Measurements from ENCODE around the gene PDZD8. TPM values are rescaled to one million over a fixed set of nuclear protein-coding genes. Genes with fewer than 3 reads are reported as not detected.

PDZD8 gene
- total and polyA plus RNA-seq, 9 donors, result 9.0 to 19.4 (median 14.7) TPM

DNA sequence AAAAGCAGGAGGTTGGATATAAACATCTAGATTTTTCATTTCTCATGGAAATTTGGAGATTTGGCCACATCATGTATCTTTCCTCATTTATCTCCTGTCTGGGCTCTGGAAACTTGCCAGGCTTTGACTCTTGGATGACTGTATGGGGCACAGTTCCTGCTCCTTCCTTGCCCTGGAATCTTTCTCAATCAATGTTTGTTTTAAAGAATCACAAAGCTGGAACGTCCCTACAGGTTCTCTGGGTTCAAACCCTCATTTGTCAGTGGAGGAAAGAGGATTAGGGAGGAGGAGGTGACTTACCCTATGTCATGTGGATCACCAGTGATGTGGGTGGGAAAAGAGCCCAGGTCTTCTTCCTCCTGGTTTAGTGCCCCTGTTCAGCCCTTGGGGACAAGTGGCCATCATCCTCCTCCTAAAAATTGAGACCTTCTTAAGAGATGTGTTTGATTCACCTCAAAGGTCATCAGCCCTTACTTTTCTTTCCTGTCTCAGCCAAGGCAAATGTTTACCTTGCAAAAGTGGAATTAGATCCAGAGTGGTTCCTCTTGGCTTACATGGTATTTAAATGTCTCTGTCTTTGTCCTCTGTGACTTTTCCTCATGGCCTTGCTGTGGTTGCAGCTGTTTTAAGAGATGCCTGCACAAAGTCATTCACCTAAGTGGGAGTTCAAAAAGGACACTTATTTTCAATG, 38.8 kb upstream of the PDZD8 start:
- no peaks in the 10 kb centered on the region for H3K4me1 ChIP-seq (ENCODE audit: control insufficient read depth, insufficient read depth, low read length)
- no peak overlapping the region for H3K4me3 ChIP-seq (ENCODE audit: low read length)
- H3K27ac ChIP-seq (ENCODE audit: low read length), result no peak overlapping the region
- H3K36me3 ChIP-seq (ENCODE audit: control insufficient read depth, insufficient read depth, low read length), result no peaks in the 10 kb centered on the region
- DNase-seq, result no peak
- WGBS (ENCODE audit: insufficient coverage), result no CpG with 5 or more reads among the region's 1 CpG
- no peaks in the 10 kb centered on the region for H3K27me3 ChIP-seq (ENCODE audit: control insufficient read depth, insufficient read depth, low read length)
- H3K9me3 ChIP-seq (replicated peaks; ENCODE audit: control insufficient read depth, low read depth, low read length), result no peaks in the 10 kb centered on the region

DNA sequence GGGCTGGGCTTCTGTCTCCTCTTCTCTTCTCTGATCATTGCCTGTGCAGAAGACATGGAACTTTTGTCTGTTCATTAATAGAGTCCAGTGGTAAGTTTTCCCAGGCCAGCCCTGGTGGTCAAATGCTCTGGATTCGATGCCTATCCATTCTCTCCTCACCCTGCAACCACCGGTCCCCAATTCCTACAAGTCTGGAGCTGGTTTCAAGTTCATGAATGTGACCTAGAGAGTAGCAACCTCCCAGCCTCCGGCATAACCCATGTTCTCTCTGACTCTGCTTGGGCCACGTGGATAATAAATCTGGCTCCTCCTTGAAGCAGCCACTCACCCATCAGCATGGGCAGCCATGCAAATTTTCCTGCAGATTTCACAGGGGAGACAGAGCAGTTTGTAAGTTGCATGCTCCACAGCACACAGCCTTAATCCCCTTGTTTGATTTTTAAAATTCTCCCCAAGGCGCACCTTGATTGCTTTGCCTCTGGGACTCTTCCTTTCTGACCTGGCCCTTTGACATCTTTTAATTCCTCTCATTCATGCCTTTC, 37.3 kb upstream of the PDZD8 start:
- no peak overlapping the region for H3K27ac ChIP-seq (ENCODE audit: low read length)
- no peak for DNase-seq
- H3K4me3 ChIP-seq (ENCODE audit: low read length), result no peak overlapping the region
- no peaks in the 10 kb centered on the region for H3K9me3 ChIP-seq (replicated peaks; ENCODE audit: control insufficient read depth, low read depth, low read length)
- H3K4me1 ChIP-seq (ENCODE audit: control insufficient read depth, insufficient read depth, low read length), result no peaks in the 10 kb centered on the region
- no peaks in the 10 kb centered on the region for H3K27me3 ChIP-seq (ENCODE audit: control insufficient read depth, insufficient read depth, low read length)
- H3K36me3 ChIP-seq (ENCODE audit: control insufficient read depth, insufficient read depth, low read length), result no peaks in the 10 kb centered on the region
- 74% methylated on average over 4 of the region's 5 CpGs for WGBS (ENCODE audit: insufficient coverage)

DNA sequence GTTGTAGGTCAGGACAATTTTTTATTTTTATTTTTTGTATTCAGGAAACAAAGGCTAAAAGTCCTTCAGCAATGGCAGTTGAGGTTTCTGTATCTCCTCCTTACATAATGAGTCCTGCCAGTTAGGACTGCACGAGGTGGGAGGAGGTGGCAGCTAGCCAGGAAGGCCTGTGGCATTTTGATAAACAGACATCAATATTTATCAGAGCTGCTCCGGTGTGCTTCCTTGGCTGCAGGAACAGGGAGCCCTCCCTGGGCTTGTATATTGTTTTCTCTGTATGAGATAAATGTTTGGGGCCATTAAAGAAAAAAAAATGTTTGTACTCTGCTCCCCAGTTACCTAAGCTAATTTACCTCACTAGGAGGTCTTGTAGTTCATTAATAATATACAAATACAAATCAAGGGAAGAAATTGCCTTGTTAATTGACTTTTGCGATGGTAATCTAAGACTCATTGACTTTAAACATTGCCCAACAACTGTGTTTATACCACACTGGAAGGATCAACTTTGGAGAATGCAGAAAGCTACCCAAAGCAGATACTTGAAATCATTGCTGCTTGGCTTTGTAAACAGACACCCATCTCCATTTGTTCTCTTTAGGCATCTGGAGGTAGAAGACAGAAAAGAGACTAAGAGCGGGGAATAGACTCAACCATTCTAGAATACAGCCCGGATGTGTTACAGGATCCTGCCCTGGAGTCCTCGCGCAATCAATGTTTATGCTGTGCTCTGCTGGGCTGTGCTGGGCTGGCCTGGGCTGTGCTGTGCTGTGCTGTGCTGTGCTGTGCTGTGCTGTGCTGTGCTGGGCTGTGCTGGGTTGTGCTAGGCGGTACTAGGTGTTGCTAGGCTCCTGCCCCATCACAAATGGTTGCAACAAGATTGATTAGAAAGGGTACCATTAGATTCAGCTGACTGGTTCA, 36.5 kb upstream of the PDZD8 start:
- DNase-seq, result no peak

DNA sequence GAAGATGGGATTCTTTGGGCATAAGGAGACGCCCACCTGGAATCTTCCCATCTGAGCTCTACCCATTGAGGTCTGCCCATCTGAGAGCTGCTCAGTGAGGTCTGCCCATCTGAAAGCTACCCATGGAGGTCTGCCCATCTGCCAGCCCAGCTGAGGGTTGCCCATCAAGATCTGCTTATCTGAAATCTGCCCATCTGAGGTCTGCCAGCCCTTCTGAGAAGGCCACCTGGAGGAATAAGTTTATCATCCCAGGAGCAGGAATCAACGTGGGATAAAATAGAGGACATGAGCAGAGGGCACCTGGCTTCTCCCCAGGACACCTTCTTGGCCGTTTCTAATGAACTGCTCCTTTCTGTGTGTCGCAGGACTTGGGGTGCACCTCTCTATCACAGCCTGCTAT, 35.3 kb upstream of the PDZD8 start:
- H3K4me3 ChIP-seq (ENCODE audit: low read length), result no peak overlapping the region
- H3K4me1 ChIP-seq (ENCODE audit: control insufficient read depth, insufficient read depth, low read length), result no peaks in the 10 kb centered on the region
- no peaks in the 10 kb centered on the region for H3K27me3 ChIP-seq (ENCODE audit: control insufficient read depth, insufficient read depth, low read length)
- no peak overlapping the region for H3K27ac ChIP-seq (ENCODE audit: low read length)
- no peaks in the 10 kb centered on the region for H3K9me3 ChIP-seq (replicated peaks; ENCODE audit: control insufficient read depth, low read depth, low read length)
- no peak for DNase-seq
- no peaks in the 10 kb centered on the region for H3K36me3 ChIP-seq (ENCODE audit: control insufficient read depth, insufficient read depth, low read length)
- 66% methylated on average over 2 of the region's 4 CpGs for WGBS (ENCODE audit: insufficient coverage)

More for the DNA sequence above, 36.5 kb upstream of the PDZD8 start:
- Histone ChIP-seq H3K4me1 (ENCODE audit: control insufficient read depth, insufficient read depth, low read length) (no peaks in the 10 kb centered on the region), H3K4me3 (ENCODE audit: low read length) (no peak overlapping the region), H3K27me3 (ENCODE audit: control insufficient read depth, insufficient read depth, low read length) (no peaks in the 10 kb centered on the region), H3K9me3 (replicated peaks; ENCODE audit: control insufficient read depth, low read depth, low read length) (no peaks in the 10 kb centered on the region), H3K27ac (ENCODE audit: low read length) (no peak overlapping the region), H3K36me3 (ENCODE audit: control insufficient read depth, insufficient read depth, low read length) (no peaks in the 10 kb centered on the region)
- whole genome bisulfite sequencing (ENCODE audit: insufficient coverage), result 76% methylated on average over 4 of the region's 8 CpGs

DNA sequence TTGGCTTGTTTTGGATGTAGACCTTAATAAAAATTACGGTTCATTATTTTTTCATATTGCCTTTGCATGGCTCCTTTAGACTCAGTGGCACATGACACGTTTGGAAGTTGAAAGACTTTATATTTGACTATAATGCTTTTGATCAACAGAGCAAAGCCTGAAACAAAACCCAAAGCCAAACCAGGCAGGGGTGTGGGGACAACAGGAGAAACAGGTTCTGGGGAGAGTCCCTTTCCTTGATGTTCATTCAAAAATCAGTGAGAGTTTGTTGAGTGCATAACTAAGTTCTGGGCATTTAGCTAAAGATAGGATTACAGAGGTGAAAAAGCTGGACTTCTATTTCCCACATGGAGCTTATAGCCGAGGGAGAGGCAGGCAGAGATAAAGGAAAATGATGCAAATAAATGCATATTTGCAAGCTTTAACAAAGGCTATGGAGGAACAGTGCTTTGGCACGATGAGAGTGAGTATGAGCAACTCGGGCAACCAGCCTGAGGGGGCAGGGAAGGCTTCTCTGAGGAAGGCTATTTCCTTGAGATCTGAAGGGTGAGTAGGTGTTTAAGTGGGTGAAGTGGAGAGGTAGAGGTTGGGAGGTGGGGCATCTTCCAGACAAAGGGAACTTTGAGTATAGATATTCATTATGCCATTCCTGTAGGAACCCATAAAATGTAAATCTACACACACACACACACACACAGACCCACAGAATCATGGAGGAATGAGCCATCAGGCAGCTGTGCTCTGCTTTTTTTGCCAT, 34.5 kb upstream of the PDZD8 start:
- no peak overlapping the region for H3K4me3 ChIP-seq (ENCODE audit: low read length)
- 62% methylated on average over 3 of the region's 5 CpGs for WGBS (ENCODE audit: insufficient coverage)
- DNase-seq, result no peak
- H3K9me3 ChIP-seq (replicated peaks; ENCODE audit: control insufficient read depth, low read depth, low read length), result no peaks in the 10 kb centered on the region
- H3K4me1 ChIP-seq (ENCODE audit: control insufficient read depth, insufficient read depth, low read length), result no peaks in the 10 kb centered on the region
- H3K27me3 ChIP-seq (ENCODE audit: control insufficient read depth, insufficient read depth, low read length), result no peaks in the 10 kb centered on the region
- no peaks in the 10 kb centered on the region for H3K36me3 ChIP-seq (ENCODE audit: control insufficient read depth, insufficient read depth, low read length)
- no peak overlapping the region for H3K27ac ChIP-seq (ENCODE audit: low read length)

DNA sequence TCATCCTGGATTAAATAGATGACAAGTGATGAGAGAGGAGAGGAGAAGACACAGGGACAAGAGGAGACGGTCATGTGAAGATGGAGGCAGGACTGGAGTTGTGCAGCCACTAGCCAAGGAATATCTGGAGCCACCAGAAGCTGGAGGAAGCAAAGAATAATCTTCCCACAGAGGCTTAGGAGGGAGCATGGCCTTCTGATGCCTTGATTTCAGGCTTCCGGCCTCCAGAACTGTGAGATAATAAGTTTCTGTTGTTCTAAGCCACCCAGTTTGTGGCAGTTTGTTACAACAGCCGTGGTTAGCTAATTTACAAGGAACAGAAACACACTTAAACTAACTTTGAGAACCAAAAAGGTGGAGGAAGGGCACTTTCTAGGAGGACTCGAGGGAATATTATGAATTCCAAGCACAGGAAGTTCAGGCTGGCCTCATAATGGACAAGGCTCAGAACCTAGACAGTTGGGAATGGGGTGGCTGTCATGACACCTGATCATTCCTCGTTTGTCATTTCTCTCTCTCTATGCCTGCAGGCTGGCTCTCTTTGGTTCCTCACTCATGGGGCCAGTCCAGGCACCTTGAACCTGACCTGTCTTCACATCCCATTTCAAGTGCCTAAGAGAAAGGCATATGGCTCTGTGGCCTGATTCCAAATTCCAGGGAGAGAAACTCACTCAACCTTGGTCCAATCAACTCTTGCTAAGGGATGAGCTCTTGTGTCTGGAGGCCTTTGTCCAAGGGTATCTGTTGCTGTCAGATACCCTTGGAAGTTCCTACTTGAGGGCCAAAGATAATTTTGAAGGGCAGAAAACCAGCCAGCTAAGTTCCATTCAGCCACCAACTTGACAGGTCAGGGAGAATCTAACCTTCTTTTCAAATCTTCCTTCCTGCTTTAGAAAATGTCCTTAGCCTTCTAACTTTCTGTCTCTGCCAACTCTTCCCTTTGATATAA, 33.5 kb upstream of the PDZD8 start:
- Histone ChIP-seq H3K9me3 (replicated peaks; ENCODE audit: control insufficient read depth, low read depth, low read length) (no peaks in the 10 kb centered on the region), H3K4me3 (ENCODE audit: low read length) (no peak overlapping the region), H3K27ac (ENCODE audit: low read length) (no peak overlapping the region), H3K27me3 (ENCODE audit: control insufficient read depth, insufficient read depth, low read length) (no peaks in the 10 kb centered on the region), H3K36me3 (ENCODE audit: control insufficient read depth, insufficient read depth, low read length) (no peaks in the 10 kb centered on the region), H3K4me1 (ENCODE audit: control insufficient read depth, insufficient read depth, low read length) (no peaks in the 10 kb centered on the region)
- WGBS (ENCODE audit: insufficient coverage), result 45% methylated on average over 2 of the region's 5 CpGs
- DNase-seq, result no peak

DNA sequence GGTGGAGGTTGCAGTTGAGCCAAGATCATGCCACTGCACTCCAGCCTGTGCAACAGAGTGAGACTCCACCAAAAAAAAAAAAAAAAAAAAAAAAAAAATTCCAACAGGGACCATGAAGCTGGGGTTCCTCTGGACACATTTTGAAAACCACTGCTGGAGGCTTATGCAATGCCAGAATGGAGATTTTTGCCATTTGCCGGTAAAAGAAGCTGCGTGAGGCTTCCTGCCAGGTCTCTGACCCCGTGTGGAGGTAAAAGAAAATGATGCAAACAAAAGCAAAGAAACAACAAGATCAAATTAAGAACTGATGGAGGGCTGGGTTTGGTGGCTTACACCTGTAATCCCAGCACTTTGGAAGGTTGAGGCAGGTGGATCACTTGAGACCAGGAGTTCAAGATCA, 30.5 kb upstream of the PDZD8 start:
- Histone ChIP-seq H3K4me1 (ENCODE audit: control insufficient read depth, insufficient read depth, low read length) (no peaks in the 10 kb centered on the region), H3K36me3 (ENCODE audit: control insufficient read depth, insufficient read depth, low read length) (no peaks in the 10 kb centered on the region), H3K27me3 (ENCODE audit: control insufficient read depth, insufficient read depth, low read length) (no peaks in the 10 kb centered on the region), H3K4me3 (ENCODE audit: low read length) (no peak overlapping the region), H3K27ac (ENCODE audit: low read length) (no peak overlapping the region), H3K9me3 (replicated peaks; ENCODE audit: control insufficient read depth, low read depth, low read length) (no peaks in the 10 kb centered on the region)
- no CpG with 5 or more reads among the region's 3 CpGs for WGBS (ENCODE audit: insufficient coverage)
- no peak for DNase-seq

DNA sequence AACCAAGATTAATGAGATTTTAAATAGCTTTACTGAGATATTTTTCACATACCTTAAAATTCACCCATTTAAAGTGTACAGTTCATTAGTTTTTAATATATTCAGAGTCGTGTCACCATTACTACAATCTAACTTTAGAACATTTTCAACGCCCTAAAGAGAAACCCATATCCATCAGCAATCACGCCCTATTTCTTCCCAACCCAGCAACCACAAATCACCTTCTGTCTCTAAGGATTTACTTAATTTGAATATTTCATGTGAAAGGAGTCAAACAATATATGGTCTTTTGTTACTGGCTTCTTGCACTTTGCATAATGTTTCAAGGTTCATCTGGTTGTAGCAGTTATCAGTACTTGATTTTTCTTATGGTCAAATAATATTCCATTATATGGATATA, 25.1 kb upstream of the PDZD8 start:
- no peak for DNase-seq
- Histone ChIP-seq H3K36me3 (ENCODE audit: control insufficient read depth, insufficient read depth, low read length) (no peaks in the 10 kb centered on the region), H3K27ac (ENCODE audit: low read length) (no peak overlapping the region)

More for the DNA sequence above, 25.1 kb upstream of the PDZD8 start:
- no peaks in the 10 kb centered on the region for H3K27me3 ChIP-seq (ENCODE audit: control insufficient read depth, insufficient read depth, low read length)
- no CpG with 5 or more reads among the region's 3 CpGs for WGBS (ENCODE audit: insufficient coverage)
- no peak overlapping the region for H3K4me3 ChIP-seq (ENCODE audit: low read length)
- no peaks in the 10 kb centered on the region for H3K9me3 ChIP-seq (replicated peaks; ENCODE audit: control insufficient read depth, low read depth, low read length)
- H3K4me1 ChIP-seq (ENCODE audit: control insufficient read depth, insufficient read depth, low read length), result no peaks in the 10 kb centered on the region
